SK-N-SH (cell line): ENCODE results near the gene PYY. TPM values are rescaled to one million over a fixed set of nuclear protein-coding genes. Genes with fewer than 3 reads are reported as not detected.

Source experiments
- CTCF ChIA-PET: fragments of 300-600, 350-600 bp; formaldehyde crosslinking; extraction: SDS; loops from one replicate; lab custom pipeline; 2021; lab: Yijun Ruan, JAX
- POLR2A ChIA-PET: fragments of 350-600 bp; sonication (Branson Sonifier 250); formaldehyde crosslinking; extraction: SDS; loops from one replicate; lab custom pipeline; 2020; ENCODE audit warnings: antibody characterized with exemption, inconsistent platforms; lab: Yijun Ruan, JAX
- DNase-seq: peaks from one replicate; pipeline ENCODE4 v3.0.0; 2012
- H2AFZ ChIP-seq: fragments of 200-600 bp; sonication (generic); 2 replicates; pipeline ENCODE4 v1.8.1; 2016; ENCODE audit warnings: antibody characterized with exemption, mild to moderate bottlenecking, low read depth
- H3F3A ChIP-seq: fragments of 200-600 bp; sonication (generic); replicated peaks from 2 replicates; pipeline ENCODE3; 2016; ENCODE audit warnings: antibody characterized with exemption, mild to moderate bottlenecking; ENCODE audit not compliant: insufficient read depth
- H3K27ac ChIP-seq, 2 experiments: fragments of 200-500 bp in 1 of 2; fragments of 200-600 bp in 1 of 2; sonication (Bioruptor generic) in 1 of 2; sonication (generic), shearing (Covaris generic) in 1 of 2; 2 replicates each; pipeline versions ENCODE4 v1.5.1 to v1.6.1; 2014 to 2016; ENCODE audit warnings: low read depth in 2 of 2, inconsistent platforms in 1 of 2, low read length in 1 of 2, mild to moderate bottlenecking in 1 of 2, mixed read lengths in 1 of 2
- H3K27me3 ChIP-seq: fragments of 200-600 bp; sonication (generic), shearing (Covaris generic); 2 replicates; pipeline ENCODE4 v1.6.1; 2016; ENCODE audit warnings: mixed run types; ENCODE audit not compliant: insufficient read depth
- H3K36me3 ChIP-seq, 2 experiments: fragments of 200-500 bp in 1 of 2; fragments of 200-600 bp in 1 of 2; sonication (Bioruptor generic) in 1 of 2; sonication (generic) in 1 of 2; replicated peaks in 1 of 2; 2 replicates each; pipeline versions ENCODE3 to v1.5.1; 2014 to 2016; ENCODE audit warnings: low read length in 1 of 2, mild to moderate bottlenecking in 1 of 2; ENCODE audit not compliant: insufficient read depth in 2 of 2, control insufficient read depth in 1 of 2
- H3K4me1 ChIP-seq, 2 experiments: fragments of 200-500 bp in 1 of 2; fragments of 200-600 bp in 1 of 2; sonication (Bioruptor generic) in 1 of 2; sonication (generic), shearing (Covaris generic) in 1 of 2; 2 replicates each; pipeline versions ENCODE4 v1.5.1 to v1.6.1; 2014 to 2016; ENCODE audit warnings: low read depth in 1 of 2, low read length in 1 of 2, mixed run types in 1 of 2; ENCODE audit not compliant: insufficient read depth in 2 of 2, control insufficient read depth in 1 of 2
- H3K4me2 ChIP-seq: fragments of 200-600 bp; sonication (generic), shearing (Covaris generic); 2 replicates; pipeline ENCODE4 v1.6.1; 2017; ENCODE audit warnings: mixed run types
- H3K4me3 ChIP-seq, 2 experiments: fragments of 200-500 bp in 1 of 2; fragments of 200-600 bp in 1 of 2; sonication (Bioruptor generic) in 1 of 2; sonication (generic), shearing (Covaris generic) in 1 of 2; 2 replicates each; pipeline versions ENCODE4 v1.5.1 to v1.8.1; 2014 to 2016; ENCODE audit warnings: low read depth in 2 of 2, inconsistent platforms in 1 of 2, low read length in 1 of 2, mild to moderate bottlenecking in 1 of 2, mixed read lengths in 1 of 2, moderate library complexity in 1 of 2
- H3K79me2 ChIP-seq: fragments of 200-600 bp; sonication (generic); 2 replicates; pipeline ENCODE4 v1.8.1; 2017; ENCODE audit warnings: mild to moderate bottlenecking; ENCODE audit not compliant: insufficient read depth
- H3K9ac ChIP-seq: fragments of 200-600 bp; sonication (generic); 2 replicates; pipeline ENCODE4 v1.6.1; 2017; ENCODE audit warnings: mixed run types
- H3K9me2 ChIP-seq: fragments of 200-600 bp; sonication (generic); 2 replicates; pipeline ENCODE4 v1.6.1; 2017; ENCODE audit warnings: mixed run types
- H3K9me3 ChIP-seq: fragments of 200-600 bp; sonication (generic); 2 replicates; pipeline ENCODE4 v1.6.1; 2017; ENCODE audit warnings: mixed run types, mild to moderate bottlenecking, moderate library complexity
- H4K20me1 ChIP-seq: fragments of 200-600 bp; sonication (generic); 2 replicates; pipeline ENCODE4 v1.6.1; 2017; ENCODE audit warnings: mild to moderate bottlenecking, mixed run types; ENCODE audit not compliant: insufficient read depth
- ELF1 ChIP-seq: IDR thresholded peaks from 2 replicates; pipeline ENCODE4 v1.4.0; 2012
- EP300 ChIP-seq, 2 experiments: IDR thresholded peaks; 2 replicates each; pipeline versions ENCODE4 v1.4.0 to v1.6.1; 2012; ENCODE audit warnings: borderline replicate concordance in 1 of 2, low read depth in 1 of 2, low read length in 1 of 2
- FOSL2 ChIP-seq: IDR thresholded peaks from 2 replicates; pipeline ENCODE4 v1.4.0; 2012; ENCODE audit warnings: low read depth, mild to moderate bottlenecking, moderate library complexity, borderline replicate concordance
- FOXJ3 ChIP-seq: sonication (generic); formaldehyde crosslinking; IDR thresholded peaks from 2 replicates; pipeline ENCODE4 v1.5.1; 2020; ENCODE audit warnings: mild to moderate bottlenecking, missing genetic modification reagents
- RCOR1 ChIP-seq: fragments of 150-350 bp; IDR thresholded peaks from 2 replicates; pipeline ENCODE4 v1.6.1; 2017; ENCODE audit warnings: antibody characterized with exemption, low read length
- RFX5 ChIP-seq: IDR thresholded peaks from 2 replicates; pipeline ENCODE4 v1.6.1; 2012; ENCODE audit warnings: mild to moderate bottlenecking, improper control_type of control experiment, low read length
- RXRA ChIP-seq: IDR thresholded peaks from 2 replicates; pipeline ENCODE4 v1.4.0; 2012; ENCODE audit warnings: low read depth, mild to moderate bottlenecking, borderline replicate concordance
- SIN3A ChIP-seq: IDR thresholded peaks from 2 replicates; pipeline ENCODE4 v1.6.1; 2012; ENCODE audit warnings: low read depth, mild to moderate bottlenecking, low read length, moderate library complexity, borderline replicate concordance
- TCF12 ChIP-seq: IDR thresholded peaks from 2 replicates; pipeline ENCODE4 v1.4.0; 2012
- YY1 ChIP-seq: IDR thresholded peaks from 2 replicates; pipeline ENCODE4 v1.4.0; 2012; ENCODE audit warnings: low read depth, mild to moderate bottlenecking
- WGBS: methylation state at CpG from one replicate; pipeline ENCODE4 v1.1.6; 2017; ENCODE audit warnings: low lambda C conversion rate; 5-methylcytosine and 5-hydroxymethylcytosine counted together
- polyA plus RNA-seq, 3 experiments: library from polyadenylated mRNA; depleted of rRNA; stranded (reverse); fragments of >200 nt; gene quantifications; 2 replicates each; pipeline ENCODE4 v1.2.3, GENCODE V29; 2012
- TF ChIP-seq, protein P1 (sequence below): fragments of 150-350 bp; IDR thresholded peaks from 2 replicates; pipeline ENCODE4 v1.6.1; 2016; ENCODE audit warnings: mild to moderate bottlenecking, low read depth, low read length
- TF ChIP-seq, protein P2 (sequence below): IDR thresholded peaks from 2 replicates; pipeline ENCODE4 v1.6.1; 2012; ENCODE audit warnings: mild to moderate bottlenecking, low read depth, low read length, moderate library complexity

The PYY gene
- polyA plus RNA-seq, 1 of the 3 experiments (the other 2 are of a cell fraction), result 0.21 TPM

DNA sequence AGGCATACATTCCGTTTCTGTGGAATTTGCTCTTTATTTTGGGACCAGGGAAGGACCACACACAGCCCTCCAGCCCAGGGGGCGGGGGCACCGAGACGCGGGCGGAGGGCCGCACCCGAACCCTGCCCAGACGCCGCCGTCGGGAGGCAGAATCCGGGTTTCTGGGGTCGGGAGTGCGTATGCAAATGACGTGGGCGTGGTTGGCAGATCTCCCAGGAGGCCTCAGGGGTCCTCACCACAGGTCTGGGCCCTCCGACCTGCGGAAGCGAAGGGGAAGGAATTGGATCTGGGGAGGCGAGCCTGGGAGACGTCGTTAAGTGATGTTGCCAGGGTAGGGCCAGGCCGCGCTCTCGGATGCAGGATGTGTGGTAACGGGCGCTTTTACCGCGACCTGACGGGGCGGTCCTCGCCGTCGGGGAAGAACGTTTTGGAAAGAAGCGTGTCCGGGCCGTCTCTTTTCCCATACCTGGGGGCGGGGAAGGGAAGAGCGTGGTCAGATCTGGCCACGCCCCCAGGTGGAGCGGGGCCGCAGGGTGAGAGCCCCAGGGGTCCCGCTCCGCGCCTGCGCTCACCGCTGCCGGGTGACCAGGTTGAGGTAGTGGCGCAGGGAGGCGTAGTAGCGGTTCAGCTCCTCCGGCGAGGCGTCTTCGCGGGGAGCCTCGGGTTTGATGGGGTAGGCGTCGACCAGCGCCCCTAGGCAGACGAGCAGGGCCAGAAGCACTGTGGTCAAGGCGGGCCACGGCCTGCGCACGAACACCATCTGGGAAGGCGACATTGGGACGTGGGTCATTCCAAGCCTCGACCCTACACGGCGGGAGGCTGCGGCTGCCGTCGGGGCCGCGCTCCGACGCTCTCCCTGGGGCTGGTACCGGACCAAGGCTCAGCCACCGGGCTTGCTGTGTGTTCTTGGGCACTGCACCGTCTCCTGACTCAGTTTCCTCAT is 745 bp downstream of the PYY start:
- CTCF ChIA-PET, result interaction anchor here (1.5 to 18.2 kb wide), 3 partner anchors 9 to 88 kb away, joined by 3 to 638 read pairs (median 12); partner anchors contain the start of genes NAGS, PPY and TMEM101
- no peak overlapping the region for H3K4me2 ChIP-seq
- TF ChIP-seq RCOR1 (no peak), FOXJ3 (CRISPR knock-in tag) (no peak), RXRA (no peak), SIN3A (no peak), TCF12 (no peak), YY1 (no peak), FOSL2 (no peak), EP300 (IDR thresholded peaks at IDR 0.05; ENCODE audit: borderline replicate concordance in 1 of 2, low read depth in 1 of 2, low read length in 1 of 2) (no peak), RFX5 (no peak), ELF1 (no peak)
- TF ChIP-seq, protein P1, sequence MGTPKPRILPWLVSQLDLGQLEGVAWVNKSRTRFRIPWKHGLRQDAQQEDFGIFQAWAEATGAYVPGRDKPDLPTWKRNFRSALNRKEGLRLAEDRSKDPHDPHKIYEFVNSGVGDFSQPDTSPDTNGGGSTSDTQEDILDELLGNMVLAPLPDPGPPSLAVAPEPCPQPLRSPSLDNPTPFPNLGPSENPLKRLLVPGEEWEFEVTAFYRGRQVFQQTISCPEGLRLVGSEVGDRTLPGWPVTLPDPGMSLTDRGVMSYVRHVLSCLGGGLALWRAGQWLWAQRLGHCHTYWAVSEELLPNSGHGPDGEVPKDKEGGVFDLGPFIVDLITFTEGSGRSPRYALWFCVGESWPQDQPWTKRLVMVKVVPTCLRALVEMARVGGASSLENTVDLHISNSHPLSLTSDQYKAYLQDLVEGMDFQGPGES, result no peak
- TF ChIP-seq, protein P2, sequence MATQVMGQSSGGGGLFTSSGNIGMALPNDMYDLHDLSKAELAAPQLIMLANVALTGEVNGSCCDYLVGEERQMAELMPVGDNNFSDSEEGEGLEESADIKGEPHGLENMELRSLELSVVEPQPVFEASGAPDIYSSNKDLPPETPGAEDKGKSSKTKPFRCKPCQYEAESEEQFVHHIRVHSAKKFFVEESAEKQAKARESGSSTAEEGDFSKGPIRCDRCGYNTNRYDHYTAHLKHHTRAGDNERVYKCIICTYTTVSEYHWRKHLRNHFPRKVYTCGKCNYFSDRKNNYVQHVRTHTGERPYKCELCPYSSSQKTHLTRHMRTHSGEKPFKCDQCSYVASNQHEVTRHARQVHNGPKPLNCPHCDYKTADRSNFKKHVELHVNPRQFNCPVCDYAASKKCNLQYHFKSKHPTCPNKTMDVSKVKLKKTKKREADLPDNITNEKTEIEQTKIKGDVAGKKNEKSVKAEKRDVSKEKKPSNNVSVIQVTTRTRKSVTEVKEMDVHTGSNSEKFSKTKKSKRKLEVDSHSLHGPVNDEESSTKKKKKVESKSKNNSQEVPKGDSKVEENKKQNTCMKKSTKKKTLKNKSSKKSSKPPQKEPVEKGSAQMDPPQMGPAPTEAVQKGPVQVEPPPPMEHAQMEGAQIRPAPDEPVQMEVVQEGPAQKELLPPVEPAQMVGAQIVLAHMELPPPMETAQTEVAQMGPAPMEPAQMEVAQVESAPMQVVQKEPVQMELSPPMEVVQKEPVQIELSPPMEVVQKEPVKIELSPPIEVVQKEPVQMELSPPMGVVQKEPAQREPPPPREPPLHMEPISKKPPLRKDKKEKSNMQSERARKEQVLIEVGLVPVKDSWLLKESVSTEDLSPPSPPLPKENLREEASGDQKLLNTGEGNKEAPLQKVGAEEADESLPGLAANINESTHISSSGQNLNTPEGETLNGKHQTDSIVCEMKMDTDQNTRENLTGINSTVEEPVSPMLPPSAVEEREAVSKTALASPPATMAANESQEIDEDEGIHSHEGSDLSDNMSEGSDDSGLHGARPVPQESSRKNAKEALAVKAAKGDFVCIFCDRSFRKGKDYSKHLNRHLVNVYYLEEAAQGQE, result no peak
- TF ChIP-seq, all 33 proteins: peak for 0

More for the DNA sequence above, 745 bp downstream of the PYY start:
- POLR2A ChIA-PET, result no interaction called here
- 79% methylated on average over 52 of the region's 82 CpGs for WGBS
- Histone ChIP-seq H3K27me3 (no peaks in the 10 kb centered on the region), H3K4me3 (no peak overlapping the region), H3F3A (no peaks in the 10 kb centered on the region), H4K20me1 (no peaks in the 10 kb centered on the region), H3K27ac (no peak overlapping the region), H3K79me2 (no peaks in the 10 kb centered on the region), H3K4me1 (no peaks in the 10 kb centered on the region), H3K36me3 (no peaks in the 10 kb centered on the region), H3K9me3 (no peaks in the 10 kb centered on the region), H2AFZ (no peak overlapping the region), H3K9me2 (no peaks in the 10 kb centered on the region), H3K9ac (no peak overlapping the region)
- no peak for DNase-seq
